Neuronal stem cell (in vitro differentiated cells): Measurements from ENCODE around the gene GGACT.

Experiments used
- DNase-seq: peaks from one replicate; pipeline ENCODE4 v3.0.0-alpha.2; 2013; ENCODE audit warnings: low spot score
- H2AFZ ChIP-seq: one replicate; pipeline ENCODE4 v1.6.1; 2013; ENCODE audit warnings: mild to moderate bottlenecking, low read length, inconsistent platforms
- H2AK5ac ChIP-seq: 2 replicates; pipeline ENCODE4 v1.6.1; 2013; ENCODE audit warnings: low read depth, mild to moderate bottlenecking, inconsistent platforms, low read length, moderate library complexity, mixed read lengths
- H2BK120ac ChIP-seq: 2 replicates; pipeline ENCODE4 v1.6.1; 2013; ENCODE audit warnings: low read depth, mild to moderate bottlenecking, inconsistent platforms, low read length, moderate library complexity, mixed read lengths
- H2BK12ac ChIP-seq: one replicate; pipeline ENCODE4 v1.6.1; 2013; ENCODE audit warnings: low read length, inconsistent platforms
- H2BK15ac ChIP-seq: 2 replicates; pipeline ENCODE4 v1.6.1; 2013; ENCODE audit warnings: mild to moderate bottlenecking, low read length, inconsistent platforms, mixed read lengths
- H2BK5ac ChIP-seq: one replicate; pipeline ENCODE4 v1.6.1; 2013; ENCODE audit warnings: inconsistent platforms, mild to moderate bottlenecking, low read length, moderate library complexity
- H3K14ac ChIP-seq: one replicate; pipeline ENCODE4 v1.6.1; 2013; ENCODE audit warnings: low read length, inconsistent platforms
- H3K18ac ChIP-seq: 2 replicates; pipeline ENCODE4 v1.6.1; 2013; ENCODE audit warnings: low read length, inconsistent platforms
- H3K23ac ChIP-seq: 2 replicates; pipeline ENCODE4 v1.6.1; 2013; ENCODE audit warnings: low read depth, mild to moderate bottlenecking, mixed read lengths, low read length, inconsistent platforms; ENCODE audit not compliant: poor library complexity
- H3K27ac ChIP-seq: replicated peaks from 3 replicates; pipeline ENCODE4 v1.5.1; 2013; ENCODE audit warnings: low read length, inconsistent platforms
- H3K27me3 ChIP-seq, 3 experiments: 2 replicates each; pipeline ENCODE4 v1.6.1; 2013; ENCODE audit warnings: low read length in 3 of 3, mild to moderate bottlenecking in 2 of 3, inconsistent platforms in 1 of 3, low read depth in 1 of 3, mixed read lengths in 1 of 3, moderate library complexity in 1 of 3; ENCODE audit not compliant: control insufficient read depth in 3 of 3, insufficient read depth in 3 of 3
- H3K36me3 ChIP-seq, 2 donors: replicated peaks in 1 of 2; 2 replicates each; pipeline ENCODE4 v1.6.1; 2013; ENCODE audit warnings: low read length in 2 of 2; ENCODE audit not compliant: control insufficient read depth in 2 of 2, insufficient read depth in 2 of 2
- H3K4ac ChIP-seq: 2 replicates; pipeline ENCODE4 v1.6.1; 2013; ENCODE audit warnings: inconsistent platforms, mild to moderate bottlenecking, low read length, moderate library complexity
- H3K4me1 ChIP-seq, 2 donors: 1 replicate in 1 of 2; 2 replicates in 1 of 2; pipeline ENCODE4 v1.6.1; 2013; ENCODE audit warnings: low read length in 2 of 2, low read depth in 1 of 2; ENCODE audit not compliant: control insufficient read depth in 2 of 2, insufficient read depth in 1 of 2
- H3K4me2 ChIP-seq: one replicate; pipeline ENCODE4 v1.6.1; 2013; ENCODE audit warnings: mild to moderate bottlenecking, low read length, inconsistent platforms; ENCODE audit not compliant: insufficient read depth, poor library complexity, severe bottlenecking
- H3K4me3 ChIP-seq, 2 donors: 2 replicates each; pipeline ENCODE4 v1.5.1; 2013; ENCODE audit warnings: low read length in 2 of 2, mild to moderate bottlenecking in 2 of 2, inconsistent platforms in 1 of 2, moderate library complexity in 1 of 2
- H3K79me1 ChIP-seq: one replicate; pipeline ENCODE4 v1.6.1; 2013; ENCODE audit warnings: low read depth, mild to moderate bottlenecking, inconsistent platforms, low read length, moderate library complexity
- H3K9ac ChIP-seq: one replicate; pipeline ENCODE4 v1.6.1; 2013; ENCODE audit warnings: mild to moderate bottlenecking, low read depth, low read length, inconsistent platforms; ENCODE audit not compliant: poor library complexity
- H3K9me3 ChIP-seq, 2 donors: replicated peaks in 1 of 2; 2 replicates each; pipeline versions ENCODE3 to v1.6.1; 2013; ENCODE audit warnings: low read length in 2 of 2, mild to moderate bottlenecking in 2 of 2, inconsistent platforms in 1 of 2, low read depth in 1 of 2, mixed read lengths in 1 of 2, moderate library complexity in 1 of 2; ENCODE audit not compliant: control insufficient read depth in 2 of 2, insufficient read depth in 1 of 2
- H4K8ac ChIP-seq: one replicate; pipeline ENCODE4 v1.6.1; 2013; ENCODE audit warnings: low read depth, mild to moderate bottlenecking, inconsistent platforms, low read length, moderate library complexity
- H4K91ac ChIP-seq: one replicate; pipeline ENCODE4 v1.6.1; 2013; ENCODE audit warnings: low read length, low read depth, mild to moderate bottlenecking, inconsistent platforms; ENCODE audit not compliant: poor library complexity
- WGBS, 2 donors: extraction: QIAGEN DNeasy Blood & Tissue Kit; methylation state at CpG; one replicate each; pipeline ENCODE4 v1.1.7; 2013; ENCODE audit warnings: missing lambda C conversion rate in 2 of 2, mixed read lengths in 1 of 2; ENCODE audit not compliant: insufficient read length in 2 of 2, insufficient replicate concordance in 1 of 2; ENCODE audit errors: extremely low coverage in 2 of 2; 5-methylcytosine and 5-hydroxymethylcytosine counted together

Gene GGACT

GRCh38 chr13:100547791-100548201 is 40.8 kb downstream of the GGACT start:
- H2AFZ ChIP-seq, result no peak overlapping the region
- peaks cover 6 to 9% of the 10 kb centered on the region in 2 donors for H3K4me1 ChIP-seq
- no peak overlapping the region for H3K4me3 ChIP-seq
- no peak overlapping the region for H3K4ac ChIP-seq
- no peak overlapping the region for H3K18ac ChIP-seq
- no peak overlapping the region for H3K14ac ChIP-seq
- H2BK120ac ChIP-seq, result no peak overlapping the region
- no peak overlapping the region for H2BK12ac ChIP-seq
- no peaks in the 10 kb centered on the region for H3K79me1 ChIP-seq
- no peak overlapping the region for H3K23ac ChIP-seq
- H4K8ac ChIP-seq, result no peak overlapping the region
- H3K9ac ChIP-seq, result no peak overlapping the region
- H3K27me3 ChIP-seq, result no peaks in the 10 kb centered on the region
- no peaks in the 10 kb centered on the region for H3K9me3 ChIP-seq
- no peak overlapping the region for H4K91ac ChIP-seq
- H3K27ac ChIP-seq, result no peak overlapping the region
- no peak overlapping the region for H2BK15ac ChIP-seq
- no CpG with 5 or more reads among the region's 9 CpGs for WGBS, 2 donors
- no peak overlapping the region for H2BK5ac ChIP-seq
- no peak overlapping the region for H3K4me2 ChIP-seq
- DNase-seq, result no peak
- no peaks in the 10 kb centered on the region for H3K36me3 ChIP-seq
- H2AK5ac ChIP-seq, result peak overlapping the region; percentile 29

- no peak overlapping the region for H3K4me3 ChIP-seq
- no peaks in the 10 kb centered on the region for H3K9me3 ChIP-seq
- H3K36me3 ChIP-seq, result no peaks in the 10 kb centered on the region
- peak overlapping the region; percentile 42 for H2BK5ac ChIP-seq
- H3K79me1 ChIP-seq, result no peaks in the 10 kb centered on the region
- no peak for DNase-seq
- H4K8ac ChIP-seq, result no peak overlapping the region
- H3K27me3 ChIP-seq, result no peaks in the 10 kb centered on the region
- no peak overlapping the region for H3K4me2 ChIP-seq
- H2BK15ac ChIP-seq, result no peak overlapping the region
- H3K9ac ChIP-seq, result no peak overlapping the region
- H3K27ac ChIP-seq, result no peak overlapping the region
- no peak overlapping the region for H2AFZ ChIP-seq
- H2BK120ac ChIP-seq, result no peak overlapping the region
- peaks cover 5 to 6% of the 10 kb centered on the region in 2 donors for H3K4me1 ChIP-seq
- no peak overlapping the region for H2BK12ac ChIP-seq
- H3K14ac ChIP-seq, result no peak overlapping the region
- peak overlapping the region; percentile 70 for H3K18ac ChIP-seq
- H4K91ac ChIP-seq, result no peak overlapping the region
- WGBS, 2 donors, result no CpG with 5 or more reads among the region's 21 CpGs
- no peak overlapping the region for H2AK5ac ChIP-seq
- no peak overlapping the region for H3K4ac ChIP-seq
- H3K23ac ChIP-seq, result no peak overlapping the region
Measured at GRCh38 chr13:100546713-100547405, 41.7 kb downstream of the GGACT start.

GRCh38 chr13:100545684-100546061 is 42.9 kb downstream of the GGACT start:
- Histone ChIP-seq H3K9ac (no peak overlapping the region), H3K9me3 (no peaks in the 10 kb centered on the region), H3K4me3 (no peak overlapping the region), H2BK12ac (no peak overlapping the region), H3K27ac (no peak overlapping the region), H2AK5ac (peak overlapping the region; percentile 83), H3K36me3 (no peaks in the 10 kb centered on the region), H3K4me1 (peaks cover 5 to 6% of the 10 kb centered on the region in 2 donors), H3K23ac (no peak overlapping the region), H2BK15ac (no peak overlapping the region), H4K8ac (no peak overlapping the region), H3K4ac (no peak overlapping the region), H2BK120ac (no peak overlapping the region), H3K79me1 (no peaks in the 10 kb centered on the region), H2AFZ (no peak overlapping the region), H4K91ac (no peak overlapping the region), H3K18ac (no peak overlapping the region), H3K4me2 (no peak overlapping the region), H3K27me3 (no peaks in the 10 kb centered on the region), H3K14ac (no peak overlapping the region), H2BK5ac (no peak overlapping the region)
- DNase-seq, result no peak
- no CpG with 5 or more reads among the region's 4 CpGs for WGBS, 2 donors

- H3K18ac ChIP-seq, result peak overlapping the region; percentile 52
- no peak for DNase-seq
- no peak overlapping the region for H2BK15ac ChIP-seq
- peak overlapping the region; percentile 35 for H3K23ac ChIP-seq
- H4K8ac ChIP-seq, result no peak overlapping the region
- no peak overlapping the region for H2BK12ac ChIP-seq
- H3K9me3 ChIP-seq, result no peaks in the 10 kb centered on the region
- H3K27ac ChIP-seq, result no peak overlapping the region
- H3K27me3 ChIP-seq, result no peaks in the 10 kb centered on the region
- H3K79me1 ChIP-seq, result no peaks in the 10 kb centered on the region
- WGBS, 2 donors, result no CpG with 5 or more reads among the region's 22 CpGs
- H2AFZ ChIP-seq, result no peak overlapping the region
- no peaks in the 10 kb centered on the region for H3K36me3 ChIP-seq
- H2AK5ac ChIP-seq, result peak overlapping the region; percentile 83
- no peak overlapping the region for H4K91ac ChIP-seq
- H2BK120ac ChIP-seq, result no peak overlapping the region
- H3K14ac ChIP-seq, result peak overlapping the region; percentile 72
- no peak overlapping the region for H3K4me2 ChIP-seq
- H3K9ac ChIP-seq, result no peak overlapping the region
- H2BK5ac ChIP-seq, result no peak overlapping the region
- H3K4me3 ChIP-seq, result no peak overlapping the region
- peak overlapping the region; percentile 17 for H3K4ac ChIP-seq
- H3K4me1 ChIP-seq, result peaks cover 3 to 5% of the 10 kb centered on the region in 2 donors
Measured at GRCh38 chr13:100544866-100545683, 43.5 kb downstream of the GGACT start.
